Liver (tissue), 3 donors: ENCODE measurements around the gene MEDAG.

ENCODE experiments used
- EGR1 ChIP-seq, 2 donors: IDR thresholded peaks; 2 replicates each; pipeline ENCODE4 v1.6.1; 2016 to 2018; ENCODE audit warnings: antibody characterized with exemption in 2 of 2, low read depth in 2 of 2
- FOXA2 ChIP-seq: IDR thresholded peaks from 2 replicates; pipeline ENCODE4 v1.6.1; 2016; ENCODE audit warnings: antibody characterized with exemption
- GABPA ChIP-seq, 2 donors: IDR thresholded peaks in 1 of 2; conservative IDR thresholded peaks in 1 of 2; 2 replicates each; pipeline ENCODE4 v1.6.1; 2016; ENCODE audit warnings: antibody characterized with exemption in 2 of 2, mild to moderate bottlenecking in 1 of 2, moderate library complexity in 1 of 2
- HNF4G ChIP-seq: IDR thresholded peaks from 2 replicates; pipeline ENCODE4 v1.6.1; 2016; ENCODE audit warnings: antibody characterized with exemption
- JUND ChIP-seq, 2 donors: IDR thresholded peaks; 2 replicates each; pipeline ENCODE4 v1.6.1; 2016; ENCODE audit warnings: antibody characterized with exemption in 2 of 2
- NR2F2 ChIP-seq: IDR thresholded peaks from 2 replicates; pipeline ENCODE4 v1.6.1; 2016; ENCODE audit warnings: antibody characterized with exemption
- RAD21 ChIP-seq, 2 donors: IDR thresholded peaks; 2 replicates each; pipeline ENCODE4 v1.6.1; 2016; ENCODE audit warnings: antibody characterized with exemption in 2 of 2, mild to moderate bottlenecking in 2 of 2
- RXRA ChIP-seq, 2 donors: IDR thresholded peaks; 2 replicates each; pipeline ENCODE4 v1.6.1; 2017 to 2018; ENCODE audit warnings: antibody characterized with exemption in 2 of 2, mild to moderate bottlenecking in 1 of 2
- SP1 ChIP-seq: IDR thresholded peaks from 2 replicates; pipeline ENCODE4 v1.6.1; 2018; ENCODE audit warnings: antibody characterized with exemption, mild to moderate bottlenecking
- YY1 ChIP-seq: IDR thresholded peaks from 2 replicates; pipeline ENCODE4 v1.6.1; 2016; ENCODE audit warnings: antibody characterized with exemption, mild to moderate bottlenecking
- TF ChIP-seq, protein P1 (sequence below): fragments of 150-350 bp; IDR thresholded peaks from 2 replicates; pipeline ENCODE4 v1.5.1; 2017; ENCODE audit warnings: improper control_type of control experiment, low read depth, low read length; ENCODE audit not compliant: missing input control
- TF ChIP-seq, protein P2 (sequence below): IDR thresholded peaks from 2 replicates; pipeline ENCODE4 v1.6.1; 2016; ENCODE audit warnings: antibody characterized with exemption
- TF ChIP-seq, protein P3 (sequence below): IDR thresholded peaks from 2 replicates; pipeline ENCODE4 v1.6.1; 2016; ENCODE audit warnings: antibody characterized with exemption
- TF ChIP-seq, protein P4 (sequence below): IDR thresholded peaks from 2 replicates; pipeline ENCODE4 v1.6.1; 2016; ENCODE audit warnings: antibody characterized with exemption, mild to moderate bottlenecking
- donor health status: healthy.
- donor health status: healthy.

DNA sequence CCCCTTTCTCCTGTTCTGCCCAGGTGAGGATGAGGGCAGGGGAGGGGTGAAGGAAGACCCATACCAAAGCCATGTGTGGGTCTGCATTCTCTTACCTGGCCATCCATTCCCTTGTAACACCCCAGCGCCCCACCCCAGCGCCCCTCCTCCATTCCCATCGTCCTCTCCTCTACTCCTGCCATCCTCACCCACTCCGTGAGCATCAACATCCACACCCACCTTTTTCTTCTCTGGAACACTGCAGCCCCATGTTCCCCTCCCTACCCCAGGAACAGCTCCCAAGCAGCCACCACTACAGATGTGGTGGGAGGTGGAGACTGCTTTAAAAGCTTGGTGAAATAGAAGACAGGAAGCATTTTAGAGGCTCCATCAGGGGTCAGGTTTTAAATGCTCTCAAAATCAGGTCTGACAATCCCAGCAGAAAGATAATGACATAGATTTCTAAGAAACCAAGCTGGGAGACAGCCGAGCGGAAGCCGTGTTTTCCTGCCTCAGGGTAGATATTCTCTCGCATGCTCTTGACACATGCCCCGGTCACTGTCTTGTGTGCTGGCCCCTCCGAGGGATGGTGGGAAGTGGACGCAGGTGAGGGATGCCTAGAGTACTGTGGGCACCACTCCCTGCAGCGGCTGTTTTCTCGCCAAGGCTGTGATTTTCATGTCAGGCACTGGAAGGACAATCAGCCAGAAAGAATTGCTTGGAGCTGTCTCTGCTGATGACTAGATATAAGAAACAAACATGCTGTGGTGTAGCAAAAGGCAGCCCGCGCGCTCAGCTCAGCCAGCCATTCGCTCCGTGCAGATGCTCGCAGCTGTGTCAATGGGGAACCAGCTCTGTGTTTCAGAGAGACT lies 9.8 kb downstream of the MEDAG start:
- TF ChIP-seq, protein P1, sequence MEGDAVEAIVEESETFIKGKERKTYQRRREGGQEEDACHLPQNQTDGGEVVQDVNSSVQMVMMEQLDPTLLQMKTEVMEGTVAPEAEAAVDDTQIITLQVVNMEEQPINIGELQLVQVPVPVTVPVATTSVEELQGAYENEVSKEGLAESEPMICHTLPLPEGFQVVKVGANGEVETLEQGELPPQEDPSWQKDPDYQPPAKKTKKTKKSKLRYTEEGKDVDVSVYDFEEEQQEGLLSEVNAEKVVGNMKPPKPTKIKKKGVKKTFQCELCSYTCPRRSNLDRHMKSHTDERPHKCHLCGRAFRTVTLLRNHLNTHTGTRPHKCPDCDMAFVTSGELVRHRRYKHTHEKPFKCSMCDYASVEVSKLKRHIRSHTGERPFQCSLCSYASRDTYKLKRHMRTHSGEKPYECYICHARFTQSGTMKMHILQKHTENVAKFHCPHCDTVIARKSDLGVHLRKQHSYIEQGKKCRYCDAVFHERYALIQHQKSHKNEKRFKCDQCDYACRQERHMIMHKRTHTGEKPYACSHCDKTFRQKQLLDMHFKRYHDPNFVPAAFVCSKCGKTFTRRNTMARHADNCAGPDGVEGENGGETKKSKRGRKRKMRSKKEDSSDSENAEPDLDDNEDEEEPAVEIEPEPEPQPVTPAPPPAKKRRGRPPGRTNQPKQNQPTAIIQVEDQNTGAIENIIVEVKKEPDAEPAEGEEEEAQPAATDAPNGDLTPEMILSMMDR = no peak
- TF ChIP-seq JUND (IDR thresholded peaks at IDR 0.05) (no peak), EGR1 (IDR thresholded peaks at IDR 0.05; ENCODE audit: low read depth in 2 of 2) (no peak), RAD21 (IDR thresholded peaks at IDR 0.05) (no peak), GABPA (IDR thresholded peaks at IDR 0.05 in 1 of 2, conservative IDR thresholded peaks at IDR 0.05 in 1 of 2) (no peak), YY1 (no peak), FOXA2 (no peak), SP1 (no peak), NR2F2 (no peak), RXRA (IDR thresholded peaks at IDR 0.05) (no peak), HNF4G (no peak)
- TF ChIP-seq, protein P2, sequence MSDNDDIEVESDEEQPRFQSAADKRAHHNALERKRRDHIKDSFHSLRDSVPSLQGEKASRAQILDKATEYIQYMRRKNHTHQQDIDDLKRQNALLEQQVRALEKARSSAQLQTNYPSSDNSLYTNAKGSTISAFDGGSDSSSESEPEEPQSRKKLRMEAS = no peak
- TF ChIP-seq, protein P3, sequence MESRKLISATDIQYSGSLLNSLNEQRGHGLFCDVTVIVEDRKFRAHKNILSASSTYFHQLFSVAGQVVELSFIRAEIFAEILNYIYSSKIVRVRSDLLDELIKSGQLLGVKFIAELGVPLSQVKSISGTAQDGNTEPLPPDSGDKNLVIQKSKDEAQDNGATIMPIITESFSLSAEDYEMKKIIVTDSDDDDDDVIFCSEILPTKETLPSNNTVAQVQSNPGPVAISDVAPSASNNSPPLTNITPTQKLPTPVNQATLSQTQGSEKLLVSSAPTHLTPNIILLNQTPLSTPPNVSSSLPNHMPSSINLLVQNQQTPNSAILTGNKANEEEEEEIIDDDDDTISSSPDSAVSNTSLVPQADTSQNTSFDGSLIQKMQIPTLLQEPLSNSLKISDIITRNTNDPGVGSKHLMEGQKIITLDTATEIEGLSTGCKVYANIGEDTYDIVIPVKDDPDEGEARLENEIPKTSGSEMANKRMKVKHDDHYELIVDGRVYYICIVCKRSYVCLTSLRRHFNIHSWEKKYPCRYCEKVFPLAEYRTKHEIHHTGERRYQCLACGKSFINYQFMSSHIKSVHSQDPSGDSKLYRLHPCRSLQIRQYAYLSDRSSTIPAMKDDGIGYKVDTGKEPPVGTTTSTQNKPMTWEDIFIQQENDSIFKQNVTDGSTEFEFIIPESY = no peak
- TF ChIP-seq, protein P4, sequence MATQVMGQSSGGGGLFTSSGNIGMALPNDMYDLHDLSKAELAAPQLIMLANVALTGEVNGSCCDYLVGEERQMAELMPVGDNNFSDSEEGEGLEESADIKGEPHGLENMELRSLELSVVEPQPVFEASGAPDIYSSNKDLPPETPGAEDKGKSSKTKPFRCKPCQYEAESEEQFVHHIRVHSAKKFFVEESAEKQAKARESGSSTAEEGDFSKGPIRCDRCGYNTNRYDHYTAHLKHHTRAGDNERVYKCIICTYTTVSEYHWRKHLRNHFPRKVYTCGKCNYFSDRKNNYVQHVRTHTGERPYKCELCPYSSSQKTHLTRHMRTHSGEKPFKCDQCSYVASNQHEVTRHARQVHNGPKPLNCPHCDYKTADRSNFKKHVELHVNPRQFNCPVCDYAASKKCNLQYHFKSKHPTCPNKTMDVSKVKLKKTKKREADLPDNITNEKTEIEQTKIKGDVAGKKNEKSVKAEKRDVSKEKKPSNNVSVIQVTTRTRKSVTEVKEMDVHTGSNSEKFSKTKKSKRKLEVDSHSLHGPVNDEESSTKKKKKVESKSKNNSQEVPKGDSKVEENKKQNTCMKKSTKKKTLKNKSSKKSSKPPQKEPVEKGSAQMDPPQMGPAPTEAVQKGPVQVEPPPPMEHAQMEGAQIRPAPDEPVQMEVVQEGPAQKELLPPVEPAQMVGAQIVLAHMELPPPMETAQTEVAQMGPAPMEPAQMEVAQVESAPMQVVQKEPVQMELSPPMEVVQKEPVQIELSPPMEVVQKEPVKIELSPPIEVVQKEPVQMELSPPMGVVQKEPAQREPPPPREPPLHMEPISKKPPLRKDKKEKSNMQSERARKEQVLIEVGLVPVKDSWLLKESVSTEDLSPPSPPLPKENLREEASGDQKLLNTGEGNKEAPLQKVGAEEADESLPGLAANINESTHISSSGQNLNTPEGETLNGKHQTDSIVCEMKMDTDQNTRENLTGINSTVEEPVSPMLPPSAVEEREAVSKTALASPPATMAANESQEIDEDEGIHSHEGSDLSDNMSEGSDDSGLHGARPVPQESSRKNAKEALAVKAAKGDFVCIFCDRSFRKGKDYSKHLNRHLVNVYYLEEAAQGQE = no peak
